Measurements from ENCODE around the gene PTCD1.

DNA sequence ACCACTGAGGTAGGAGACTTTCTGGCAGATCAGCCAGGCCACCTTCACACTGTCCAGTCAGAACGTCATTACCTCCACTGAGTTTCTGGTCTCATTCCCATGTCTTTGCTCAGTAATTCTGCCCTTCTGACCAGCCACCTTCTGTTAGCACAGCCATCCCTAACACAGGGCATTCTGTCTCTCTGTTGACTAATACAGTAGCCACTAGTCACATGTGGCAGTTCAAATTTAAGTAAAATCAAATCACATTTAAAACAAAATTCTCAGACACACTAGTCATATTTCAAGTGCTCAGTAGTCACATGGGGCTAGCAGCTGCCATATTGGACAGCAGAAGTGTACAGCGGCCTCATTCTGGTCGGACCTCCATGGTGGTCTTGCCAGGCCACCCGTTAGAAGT lies 7.5 kb upstream of the PTCD1 start:
- TF ChIP-seq, protein P1, sequence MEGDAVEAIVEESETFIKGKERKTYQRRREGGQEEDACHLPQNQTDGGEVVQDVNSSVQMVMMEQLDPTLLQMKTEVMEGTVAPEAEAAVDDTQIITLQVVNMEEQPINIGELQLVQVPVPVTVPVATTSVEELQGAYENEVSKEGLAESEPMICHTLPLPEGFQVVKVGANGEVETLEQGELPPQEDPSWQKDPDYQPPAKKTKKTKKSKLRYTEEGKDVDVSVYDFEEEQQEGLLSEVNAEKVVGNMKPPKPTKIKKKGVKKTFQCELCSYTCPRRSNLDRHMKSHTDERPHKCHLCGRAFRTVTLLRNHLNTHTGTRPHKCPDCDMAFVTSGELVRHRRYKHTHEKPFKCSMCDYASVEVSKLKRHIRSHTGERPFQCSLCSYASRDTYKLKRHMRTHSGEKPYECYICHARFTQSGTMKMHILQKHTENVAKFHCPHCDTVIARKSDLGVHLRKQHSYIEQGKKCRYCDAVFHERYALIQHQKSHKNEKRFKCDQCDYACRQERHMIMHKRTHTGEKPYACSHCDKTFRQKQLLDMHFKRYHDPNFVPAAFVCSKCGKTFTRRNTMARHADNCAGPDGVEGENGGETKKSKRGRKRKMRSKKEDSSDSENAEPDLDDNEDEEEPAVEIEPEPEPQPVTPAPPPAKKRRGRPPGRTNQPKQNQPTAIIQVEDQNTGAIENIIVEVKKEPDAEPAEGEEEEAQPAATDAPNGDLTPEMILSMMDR (IDR thresholded peaks at IDR 0.05 in 8 of 11, conservative IDR thresholded peaks at IDR 0.05 in 3 of 11), result no peak
- TF ChIP-seq POLR2A (IDR thresholded peaks at IDR 0.05) (no peak), POLR2AphosphoS5 (IDR thresholded peaks at IDR 0.05) (no peak)

Measured in spleen (tissue), 7 donors.